Glomerular visceral epithelial cell (primary cell): ENCODE measurements around the gene HESX1.

Experiments
- DNase-seq: peaks from one replicate; pipeline ENCODE4 v3.0.0-alpha.2; 2016; ENCODE audit errors: extremely low spot score

The HESX1 gene

GRCh38 chr3:57168151-57168550, 31.6 kb downstream of the HESX1 start:
- DNase-seq = no peak

DNA sequence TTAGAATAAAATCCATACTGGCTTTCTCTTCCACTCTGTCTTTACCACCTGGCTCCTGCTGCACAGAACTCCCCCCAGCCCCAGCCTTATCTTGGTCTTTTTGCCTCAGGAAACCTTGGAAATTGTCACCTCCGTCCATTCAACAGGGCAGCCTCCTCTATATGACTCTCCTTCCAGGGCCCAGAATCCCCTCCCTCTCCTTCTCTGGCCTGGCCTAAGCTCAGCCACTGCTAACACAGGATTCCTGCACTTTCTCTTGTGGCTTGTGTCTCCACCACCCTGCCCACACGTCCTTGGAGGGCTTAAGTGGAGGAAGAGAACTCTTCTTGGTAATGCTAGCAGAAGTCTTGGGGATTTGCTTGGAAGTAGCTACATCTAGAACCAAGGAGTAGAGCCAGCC, 33.1 kb downstream of the HESX1 start:
- DNase-seq = no peak

DNA sequence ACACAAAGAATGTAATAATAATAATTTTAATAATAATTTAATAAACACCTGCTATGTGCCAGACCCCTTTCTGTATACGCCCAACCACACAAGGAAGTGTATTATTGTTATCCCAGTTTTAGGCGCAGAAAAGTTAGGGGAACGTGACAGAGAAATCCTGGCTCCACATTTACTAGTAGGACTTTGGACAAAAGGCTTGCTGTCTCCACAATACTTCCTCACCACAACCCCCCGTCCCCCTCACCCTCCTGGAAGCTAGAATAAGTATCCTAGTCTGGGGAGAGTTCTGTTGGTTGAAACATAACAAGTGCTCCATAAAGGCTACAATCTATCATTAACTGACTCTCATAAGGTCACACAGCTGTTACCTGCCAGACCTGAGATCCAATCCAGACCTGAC, 34.1 kb downstream of the HESX1 start:
- no peak for DNase-seq

DNA sequence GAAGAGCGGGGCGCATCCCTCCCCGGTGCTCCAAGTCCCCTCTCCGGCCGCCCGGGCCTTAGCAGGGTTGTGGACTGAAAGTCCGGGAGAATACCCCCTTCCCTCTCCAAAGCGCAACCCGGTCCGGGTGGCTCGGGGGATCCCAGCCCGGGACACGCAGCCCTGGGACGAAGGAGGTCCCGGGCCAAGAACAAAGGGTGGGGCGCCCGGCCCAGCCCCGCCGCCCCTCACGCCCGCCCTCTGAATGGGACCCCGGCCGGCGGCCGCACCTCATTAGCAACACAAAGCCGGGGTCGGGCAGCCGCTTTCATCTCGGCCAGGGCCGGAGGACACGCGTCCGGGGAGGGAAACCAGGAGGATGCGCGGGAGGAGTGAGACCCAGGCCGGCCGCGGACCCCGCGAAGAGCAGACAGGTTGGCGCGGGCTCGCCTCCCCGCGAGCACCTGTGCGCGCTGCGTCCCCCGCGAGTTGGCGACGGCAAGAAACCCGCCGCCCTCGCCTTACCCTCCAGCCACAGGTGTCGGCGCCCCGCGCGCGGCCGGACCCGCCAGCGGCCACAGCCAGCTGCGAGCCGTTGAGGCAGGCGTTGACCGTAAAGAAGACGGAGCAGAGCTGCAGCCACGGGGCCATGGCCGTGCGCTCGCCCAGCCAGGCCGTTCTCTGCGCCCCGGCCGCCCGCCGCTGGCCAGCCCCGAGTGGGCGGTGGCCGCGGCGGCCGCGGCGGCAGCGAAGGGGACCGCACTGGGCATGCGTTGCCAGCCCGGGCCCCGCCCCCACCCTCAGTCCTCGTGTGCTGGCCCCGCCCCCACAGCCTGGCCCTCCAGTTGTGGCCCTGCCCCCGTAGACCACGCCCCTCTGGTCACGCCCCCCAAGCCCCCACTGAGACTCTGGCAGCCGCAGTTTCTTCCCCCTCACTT, 34.9 kb downstream of the HESX1 start, which contains the start of gene IL17RD:
IL17RD (minus strand) TSS at position 697 of the 917 bp plus-strand sequence; CDS start at position 630, 67 bp downstream.
- peak; percentile 88 for DNase-seq

DNA sequence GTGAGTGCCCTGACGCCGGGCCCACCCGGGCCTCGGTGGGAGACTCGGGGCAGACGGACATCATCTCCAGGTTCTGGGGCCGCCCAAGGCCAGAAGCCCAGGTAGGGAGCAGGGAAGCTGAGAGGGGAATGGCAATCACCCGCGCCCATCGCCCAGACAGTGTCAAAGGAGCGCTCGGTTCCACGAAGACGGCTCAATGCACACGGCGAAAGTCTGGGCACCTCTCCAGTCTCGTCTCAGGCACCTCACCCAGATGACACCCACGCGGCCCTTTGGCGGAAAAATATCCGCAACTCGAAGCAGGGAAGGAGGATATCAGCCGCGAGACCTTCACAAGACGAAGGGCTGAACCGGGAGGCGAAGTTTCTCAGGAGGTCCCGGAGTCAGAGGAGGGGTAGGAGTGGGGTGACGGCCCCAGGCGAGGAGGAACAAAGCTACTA, 35.5 kb downstream of the HESX1 start:
- no peak for DNase-seq

GRCh38 chr3:57163751-57164150, 36.0 kb downstream of the HESX1 start:
- DNase-seq = no peak

DNA sequence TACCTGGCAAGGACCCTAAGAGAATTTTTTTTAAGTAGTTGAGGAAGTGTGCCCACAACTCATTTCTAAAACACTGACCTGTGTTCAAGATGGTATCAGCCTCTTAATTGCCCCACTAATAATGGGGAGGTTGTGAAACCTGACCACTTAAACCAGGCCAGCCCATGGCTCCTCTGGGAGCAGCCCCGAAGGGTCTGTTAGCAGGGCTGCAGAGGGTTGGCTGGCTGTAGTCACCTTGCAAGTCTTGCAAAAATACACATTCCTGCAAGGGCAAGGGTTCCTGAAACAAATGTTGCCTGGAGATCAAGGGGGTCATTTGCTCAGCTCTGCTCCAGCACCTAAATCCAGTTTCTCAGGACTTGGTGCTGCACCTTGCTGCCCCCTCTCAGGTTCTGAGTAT, 37.9 kb downstream of the HESX1 start:
- no peak for DNase-seq

DNA sequence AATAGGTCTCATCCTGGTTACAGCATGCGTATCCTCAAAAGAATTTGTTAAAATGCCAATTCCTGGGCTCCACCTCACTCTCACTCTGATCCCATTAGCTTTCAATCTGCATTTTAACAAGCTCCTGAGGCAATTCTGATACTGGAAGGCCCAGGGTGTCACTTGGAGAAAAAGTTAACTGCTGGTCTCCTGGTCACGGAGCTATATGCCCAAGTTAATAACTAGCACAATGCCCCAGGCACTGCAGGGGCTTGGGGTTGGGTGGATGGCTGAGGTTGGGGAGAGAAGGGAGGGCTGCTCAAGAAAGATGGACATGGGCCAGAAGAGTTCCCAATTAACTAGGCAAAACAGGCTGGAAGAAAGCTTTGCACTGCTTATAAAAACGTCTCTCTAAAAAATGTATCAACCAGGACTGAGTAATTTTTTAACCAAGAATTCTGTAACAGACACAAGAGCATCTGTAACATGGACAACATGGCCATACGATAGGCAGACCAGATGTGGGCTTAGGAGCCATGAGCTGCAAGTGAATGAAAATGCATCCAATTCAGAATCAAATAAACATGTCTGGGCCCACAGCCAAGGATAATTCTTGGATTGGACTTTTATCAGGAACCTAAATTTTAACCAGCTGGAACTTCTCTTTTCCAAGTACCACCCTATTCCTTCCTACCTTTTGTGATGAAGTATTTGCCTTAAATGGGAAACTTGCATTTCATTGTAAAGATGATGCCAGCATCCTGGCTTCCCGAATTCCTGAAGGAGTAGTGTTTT, 38.8 kb downstream of the HESX1 start:
- DNase-seq = no peak

- no peak for DNase-seq
Measured at GRCh38 chr3:57160076-57160764, 39.6 kb downstream of the HESX1 start.

DNA sequence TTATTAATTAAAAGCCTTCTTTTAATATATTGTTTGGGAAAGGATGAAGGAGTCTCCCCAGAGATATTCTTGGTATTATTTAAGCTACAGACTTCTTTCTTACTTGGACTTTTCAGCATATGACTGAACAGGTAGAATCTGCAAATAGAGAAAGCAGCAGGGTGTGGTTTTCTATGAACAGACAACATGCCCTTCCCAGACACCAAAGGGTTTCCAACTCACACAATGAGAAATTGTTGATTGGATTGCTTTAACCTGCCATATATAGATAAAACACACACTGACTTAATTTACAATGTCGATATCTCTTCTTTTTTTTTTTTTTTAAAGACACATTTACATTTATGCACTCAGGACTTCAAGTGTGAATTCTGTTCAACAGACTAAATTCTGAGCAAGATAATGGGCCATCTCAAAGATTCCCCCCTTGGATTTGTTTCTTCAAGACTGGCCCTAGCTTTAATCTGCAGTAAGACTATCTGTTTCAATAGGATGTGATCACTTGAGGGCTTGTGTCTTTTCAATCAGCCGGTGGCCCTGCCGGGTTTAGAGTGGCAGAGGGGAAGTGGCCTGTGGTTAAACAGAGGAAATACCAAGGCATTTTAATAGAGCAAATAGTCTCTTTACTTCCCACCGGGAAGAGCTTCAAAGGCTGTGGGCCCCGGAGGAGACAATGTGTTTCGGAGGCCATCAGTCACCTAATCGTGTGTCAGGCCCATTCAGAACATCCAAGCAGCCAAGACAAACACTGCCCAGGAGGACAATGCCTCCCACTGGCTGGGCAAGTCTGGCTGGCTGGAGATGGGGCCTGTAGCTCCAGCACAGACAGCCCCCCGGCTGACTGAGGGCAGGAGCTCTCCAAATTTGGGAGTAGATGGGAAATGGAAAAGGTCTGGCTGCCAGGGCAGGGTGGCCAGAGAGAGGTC, 40.7 kb downstream of the HESX1 start:
- DNase-seq = no peak

GRCh38 chr3:57158325-57158724, 41.5 kb downstream of the HESX1 start:
- DNase-seq = no peak

DNA sequence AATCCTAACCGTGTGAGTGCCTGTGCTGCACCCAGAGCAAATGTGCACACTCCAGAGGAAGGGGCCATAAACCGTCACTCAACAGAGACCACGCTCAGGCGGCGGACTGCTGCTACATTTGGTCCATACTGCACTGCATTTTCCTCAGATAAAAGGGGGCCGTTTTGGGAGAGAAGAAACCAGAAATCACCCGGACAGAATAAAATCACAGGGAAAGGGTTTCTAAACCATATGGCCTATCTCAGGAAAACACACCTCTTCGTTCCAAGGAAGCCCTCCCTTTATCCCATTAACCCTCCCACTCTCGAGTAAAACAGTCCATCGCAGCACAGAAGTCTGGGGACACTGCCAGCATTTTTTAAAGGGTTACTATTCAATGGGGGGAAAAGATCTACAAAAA, 42.2 kb downstream of the HESX1 start:
- DNase-seq = no peak

- DNase-seq = no peak
Measured at GRCh38 chr3:57155310-57155643, 44.5 kb downstream of the HESX1 start.

- no peak for DNase-seq
Measured at GRCh38 chr3:57154470-57155309, 45.1 kb downstream of the HESX1 start.

DNA sequence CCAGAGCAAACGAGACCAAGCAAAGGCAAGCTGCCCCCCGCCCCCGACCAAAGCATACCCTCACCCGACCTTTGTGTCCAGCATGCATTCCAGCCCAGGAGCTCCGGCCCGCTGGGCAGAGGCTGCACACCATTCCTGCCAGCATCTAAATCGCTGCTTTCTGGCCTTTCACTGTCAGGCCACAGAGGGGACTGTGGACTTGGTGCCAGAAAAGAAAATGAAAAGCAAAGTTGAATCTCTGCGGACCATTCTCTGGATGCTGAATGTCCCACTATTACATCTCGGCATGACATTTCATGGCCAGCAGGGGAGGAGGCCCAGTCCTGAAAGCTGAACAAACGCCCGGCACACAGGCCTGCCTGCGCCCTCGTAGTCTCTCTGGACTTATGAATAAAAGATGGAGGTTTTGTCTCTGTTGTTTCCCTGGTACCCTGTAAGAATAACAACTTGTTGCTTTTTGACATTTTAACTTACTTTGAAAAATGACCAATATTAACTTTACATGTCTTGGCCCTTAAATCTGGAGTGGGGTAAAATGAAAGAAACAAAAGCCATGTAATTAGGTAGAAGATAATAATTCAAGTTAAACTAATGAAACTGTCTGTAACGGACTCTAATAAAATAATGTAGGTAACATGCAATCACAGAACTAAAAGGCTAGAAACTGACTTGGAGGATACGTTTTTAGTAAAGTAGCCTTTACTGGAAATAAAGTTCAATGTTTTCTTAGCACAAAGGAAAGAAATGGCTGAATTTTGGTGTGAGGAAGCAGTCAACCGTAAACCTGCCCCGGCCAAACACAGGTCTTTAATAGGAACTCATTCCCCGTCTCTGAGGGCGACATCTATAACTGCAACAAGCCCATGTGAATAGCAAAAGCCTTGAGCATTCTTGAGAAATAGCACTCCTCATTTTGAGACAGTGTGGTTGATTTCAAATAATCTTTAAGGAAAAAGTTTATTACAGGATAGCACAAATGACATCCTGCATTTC, 47.3 kb downstream of the HESX1 start:
- no peak for DNase-seq

- DNase-seq = no peak
Measured at GRCh38 chr3:57151749-57152148, 48.0 kb downstream of the HESX1 start.

DNA sequence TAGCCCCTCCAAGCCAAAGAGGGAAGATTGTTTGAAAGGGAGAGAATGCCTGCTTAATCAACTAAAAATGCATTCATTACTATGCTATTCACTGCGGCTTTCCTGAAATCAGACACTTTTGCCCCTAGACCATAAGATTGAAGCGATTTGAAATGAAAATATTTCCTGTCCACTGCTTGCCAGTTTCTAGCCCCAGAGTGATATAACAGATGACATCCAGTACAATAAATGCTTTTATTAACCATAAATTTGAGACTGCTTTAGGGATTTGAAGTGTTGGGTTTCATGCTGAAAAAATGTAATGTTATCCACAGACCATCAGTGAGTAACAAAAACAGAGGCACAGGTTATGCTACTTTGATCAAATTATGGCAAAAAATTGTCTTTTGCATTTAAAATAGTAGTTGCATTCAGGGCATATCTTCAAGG, 48.7 kb downstream of the HESX1 start:
- DNase-seq = no peak

DNA sequence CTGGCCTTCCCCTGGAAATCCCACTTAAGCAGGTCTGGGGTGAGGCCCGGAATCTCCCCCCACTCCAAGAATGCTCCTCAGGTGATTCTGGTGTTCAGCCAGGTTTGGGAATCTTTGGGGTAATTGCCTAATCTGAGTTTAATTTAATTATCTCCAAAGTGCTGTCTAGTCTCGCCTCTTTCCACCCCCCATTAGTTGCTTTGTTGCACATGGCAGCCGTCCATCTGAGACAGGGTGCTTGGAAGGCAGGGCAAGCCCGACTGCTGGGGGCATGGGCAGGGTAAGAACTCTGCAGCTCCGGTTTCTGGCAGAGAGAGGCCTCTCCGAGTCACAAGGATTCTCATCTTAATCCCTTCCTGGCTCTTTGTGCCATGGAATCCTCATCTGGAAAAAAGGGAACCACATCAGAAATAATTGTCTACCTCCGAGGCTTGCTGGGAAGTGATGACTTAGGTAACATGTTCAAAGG, 49.6 kb downstream of the HESX1 start:
- no peak for DNase-seq
